ENCODE data around the gene KIF1B.
A peak's percentile ranks its signal among the peaks of the same experiment; 100 is the strongest.

KIF1B gene

DNA sequence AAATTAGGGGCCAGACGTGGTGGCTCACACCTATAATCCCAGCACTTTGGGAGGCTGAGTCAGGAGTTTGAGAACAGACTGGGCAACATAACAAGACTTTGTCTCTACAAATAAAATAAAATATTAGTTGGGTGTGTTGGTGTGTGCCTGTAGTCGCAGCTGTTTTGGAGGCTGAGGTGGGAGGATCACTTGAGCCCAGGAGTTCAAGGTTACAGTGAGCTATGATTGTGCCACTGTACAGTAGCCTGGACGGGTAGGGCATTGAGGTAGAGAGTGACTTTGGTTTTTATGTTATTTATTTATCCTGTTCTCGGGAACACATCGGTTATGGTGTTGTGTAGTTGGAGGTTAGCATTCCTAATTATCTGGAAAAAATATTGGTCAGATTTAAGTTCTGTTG lies 19.5 kb downstream of the KIF1B start:
- TF ChIP-seq EZH2phosphoT487 (IDR thresholded peaks at IDR 0.05; ENCODE audit: low read length) (no peak), EZH2 (optimal IDR thresholded peaks at IDR 0.05; ENCODE audit: low read depth, low read length) (no peak)
- TF ChIP-seq, protein P1, sequence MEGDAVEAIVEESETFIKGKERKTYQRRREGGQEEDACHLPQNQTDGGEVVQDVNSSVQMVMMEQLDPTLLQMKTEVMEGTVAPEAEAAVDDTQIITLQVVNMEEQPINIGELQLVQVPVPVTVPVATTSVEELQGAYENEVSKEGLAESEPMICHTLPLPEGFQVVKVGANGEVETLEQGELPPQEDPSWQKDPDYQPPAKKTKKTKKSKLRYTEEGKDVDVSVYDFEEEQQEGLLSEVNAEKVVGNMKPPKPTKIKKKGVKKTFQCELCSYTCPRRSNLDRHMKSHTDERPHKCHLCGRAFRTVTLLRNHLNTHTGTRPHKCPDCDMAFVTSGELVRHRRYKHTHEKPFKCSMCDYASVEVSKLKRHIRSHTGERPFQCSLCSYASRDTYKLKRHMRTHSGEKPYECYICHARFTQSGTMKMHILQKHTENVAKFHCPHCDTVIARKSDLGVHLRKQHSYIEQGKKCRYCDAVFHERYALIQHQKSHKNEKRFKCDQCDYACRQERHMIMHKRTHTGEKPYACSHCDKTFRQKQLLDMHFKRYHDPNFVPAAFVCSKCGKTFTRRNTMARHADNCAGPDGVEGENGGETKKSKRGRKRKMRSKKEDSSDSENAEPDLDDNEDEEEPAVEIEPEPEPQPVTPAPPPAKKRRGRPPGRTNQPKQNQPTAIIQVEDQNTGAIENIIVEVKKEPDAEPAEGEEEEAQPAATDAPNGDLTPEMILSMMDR (IDR thresholded peaks at IDR 0.05; ENCODE audit: low read length) = no peak
- Histone ChIP-seq H3K9ac (ENCODE audit: low read length) (no peak overlapping the region), H3K4me1 (ENCODE audit: low read length) (no peaks in the 10 kb centered on the region), H3K9me3 (replicated peaks; ENCODE audit: insufficient read depth, low read length) (no peaks in the 10 kb centered on the region), H3K27ac (ENCODE audit: low read length) (no peak overlapping the region), H3K4me2 (ENCODE audit: low read depth, low read length) (no peak overlapping the region), H3K4me3 (ENCODE audit: low read length) (no peak overlapping the region), H2AFZ (ENCODE audit: low read length) (no peak overlapping the region), H3K79me2 (ENCODE audit: low read length) (peaks cover 70% of the 10 kb centered on the region), H3K27me3 (replicated peaks; ENCODE audit: insufficient read depth, low read length) (no peaks in the 10 kb centered on the region), H3K36me3 (replicated peaks; ENCODE audit: insufficient read depth, low read length) (no peaks in the 10 kb centered on the region), H3F3A (ENCODE audit: insufficient read depth, low read length) (no peaks in the 10 kb centered on the region), H4K20me1 (ENCODE audit: insufficient read depth, low read length) (no peaks in the 10 kb centered on the region), H3K9me2 (replicated peaks; ENCODE audit: insufficient read depth, low read length) (no peaks in the 10 kb centered on the region)
- no peak for DNase-seq

DNA sequence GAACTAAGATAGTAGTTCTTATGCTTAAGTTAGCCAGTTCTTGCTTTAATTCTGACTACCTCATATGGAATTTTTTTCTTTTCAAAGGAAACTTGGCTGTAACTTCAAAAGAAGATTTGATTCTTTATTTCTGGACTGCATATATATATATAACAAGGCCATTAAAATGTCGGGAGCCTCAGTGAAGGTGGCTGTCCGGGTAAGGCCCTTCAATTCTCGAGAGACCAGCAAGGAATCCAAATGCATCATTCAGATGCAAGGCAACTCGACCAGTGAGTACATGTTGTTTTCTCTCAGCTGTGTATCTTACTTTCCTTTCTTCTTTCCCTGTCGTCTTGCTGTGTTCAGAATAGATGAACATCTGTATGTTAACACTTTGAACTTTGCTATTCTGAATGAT lies 21.8 kb downstream of the KIF1B start:
- H3K9me2 ChIP-seq (replicated peaks; ENCODE audit: insufficient read depth, low read length) = no peaks in the 10 kb centered on the region
- no peak overlapping the region for H3K4me2 ChIP-seq (ENCODE audit: low read depth, low read length)
- H3K4me3 ChIP-seq (ENCODE audit: low read length) = no peak overlapping the region
- peaks cover 48% of the 10 kb centered on the region for H3K79me2 ChIP-seq (ENCODE audit: low read length)
- H3K27me3 ChIP-seq (replicated peaks; ENCODE audit: insufficient read depth, low read length) = no peaks in the 10 kb centered on the region
- no peak overlapping the region for H3K9ac ChIP-seq (ENCODE audit: low read length)
- H3K9me3 ChIP-seq (replicated peaks; ENCODE audit: insufficient read depth, low read length) = no peaks in the 10 kb centered on the region
- no peak overlapping the region for H3K27ac ChIP-seq (ENCODE audit: low read length)
- DNase-seq = no peak
- H3F3A ChIP-seq (ENCODE audit: insufficient read depth, low read length) = no peaks in the 10 kb centered on the region
- TF ChIP-seq, protein P1 (IDR thresholded peaks at IDR 0.05; ENCODE audit: low read length) = no peak
- H3K36me3 ChIP-seq (replicated peaks; ENCODE audit: insufficient read depth, low read length) = no peaks in the 10 kb centered on the region
- H4K20me1 ChIP-seq (ENCODE audit: insufficient read depth, low read length) = no peaks in the 10 kb centered on the region
- no peak overlapping the region for H2AFZ ChIP-seq (ENCODE audit: low read length)
- H3K4me1 ChIP-seq (ENCODE audit: low read length) = peaks cover 6% of the 10 kb centered on the region; the same call in 1 of the 2 replicates

DNA sequence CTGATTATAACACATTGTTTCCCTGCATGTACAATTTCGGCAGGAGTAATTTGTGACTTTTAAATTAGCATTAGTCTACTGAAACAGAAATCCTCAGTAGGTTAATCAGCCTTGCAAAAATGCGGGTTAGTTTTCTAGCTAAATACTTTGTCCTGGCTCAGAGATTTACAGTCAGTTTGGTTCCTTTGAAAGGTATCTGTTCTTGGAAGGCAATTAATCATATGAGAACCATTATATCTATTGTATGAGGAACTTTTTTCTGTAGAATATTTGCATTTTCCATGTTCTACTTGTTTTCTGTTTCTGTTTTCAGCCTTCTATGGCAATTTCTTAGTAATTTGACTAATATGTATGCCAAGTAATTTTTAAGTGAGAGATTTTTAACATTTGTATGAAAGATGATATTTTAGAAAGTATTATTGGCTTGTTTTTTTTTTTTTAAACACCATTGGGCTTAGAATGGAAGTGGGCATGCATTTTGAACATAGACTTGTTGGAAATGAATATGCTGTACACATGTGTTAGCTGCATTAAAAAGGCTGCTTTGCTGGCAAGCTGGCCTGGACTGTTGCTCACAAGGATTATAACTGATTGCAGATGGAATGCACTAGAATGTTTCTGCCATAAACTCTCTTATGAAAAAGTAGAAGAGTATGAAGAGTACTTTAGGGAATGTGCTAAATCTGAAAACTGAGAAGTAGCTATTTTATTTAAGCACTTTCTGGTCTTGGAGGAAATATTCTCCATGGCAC lies 26.2 kb downstream of the KIF1B start:
- DNase-seq = no peak

More for the DNA sequence above, 26.2 kb downstream of the KIF1B start:
- Histone ChIP-seq H3K27me3 (replicated peaks; ENCODE audit: insufficient read depth, low read length) (no peaks in the 10 kb centered on the region), H3K9me2 (replicated peaks; ENCODE audit: insufficient read depth, low read length) (no peaks in the 10 kb centered on the region), H3K79me2 (ENCODE audit: low read length) (peaks cover 31% of the 10 kb centered on the region), H3F3A (ENCODE audit: insufficient read depth, low read length) (no peaks in the 10 kb centered on the region), H4K20me1 (ENCODE audit: insufficient read depth, low read length) (no peaks in the 10 kb centered on the region), H3K4me3 (ENCODE audit: low read length) (no peak overlapping the region), H3K9ac (ENCODE audit: low read length) (no peak overlapping the region), H2AFZ (ENCODE audit: low read length) (no peak overlapping the region), H3K4me1 (ENCODE audit: low read length) (peaks cover 6% of the 10 kb centered on the region; the same call in 1 of the 2 replicates), H3K9me3 (replicated peaks; ENCODE audit: insufficient read depth, low read length) (no peaks in the 10 kb centered on the region), H3K36me3 (replicated peaks; ENCODE audit: insufficient read depth, low read length) (no peaks in the 10 kb centered on the region), H3K27ac (ENCODE audit: low read length) (peak overlapping the region; percentile 4; the same call in 1 of the 2 replicates), H3K4me2 (ENCODE audit: low read depth, low read length) (no peak overlapping the region)
- TF ChIP-seq EZH2phosphoT487 (IDR thresholded peaks at IDR 0.05; ENCODE audit: low read length) = no peak
- TF ChIP-seq, protein P1 (IDR thresholded peaks at IDR 0.05; ENCODE audit: low read length) = no peak
- no peak for TF ChIP-seq EZH2 (optimal IDR thresholded peaks at IDR 0.05; ENCODE audit: low read depth, low read length)

All from MM.1S (cell line).